Lower leg skin (tissue), 3 donors: ENCODE measurements around the gene BARX2.

ENCODE experiments used
- CTCF ChIP-seq, 3 donors: fragments of 450-650 bp; IDR thresholded peaks; one replicate each; pipeline ENCODE4 v1.5.1; 2016; ENCODE audit warnings: antibody characterized with exemption in 3 of 3, mild to moderate bottlenecking in 3 of 3, moderate library complexity in 2 of 3
- POLR2A ChIP-seq, 2 donors: fragments of 450-650 bp; IDR thresholded peaks; one replicate each; pipeline ENCODE4 v1.6.1; 2016 to 2017; ENCODE audit warnings: antibody characterized with exemption in 2 of 2, mild to moderate bottlenecking in 1 of 2, moderate library complexity in 1 of 2

- no peak for TF ChIP-seq CTCF (IDR thresholded peaks at IDR 0.05)
- TF ChIP-seq POLR2A (IDR thresholded peaks at IDR 0.05) = no peak
These were observed 60.0 kb downstream of the BARX2 start for GRCh38 chr11:129435499-129436245.
